Measurements from ENCODE around the gene PIM2.

DNA sequence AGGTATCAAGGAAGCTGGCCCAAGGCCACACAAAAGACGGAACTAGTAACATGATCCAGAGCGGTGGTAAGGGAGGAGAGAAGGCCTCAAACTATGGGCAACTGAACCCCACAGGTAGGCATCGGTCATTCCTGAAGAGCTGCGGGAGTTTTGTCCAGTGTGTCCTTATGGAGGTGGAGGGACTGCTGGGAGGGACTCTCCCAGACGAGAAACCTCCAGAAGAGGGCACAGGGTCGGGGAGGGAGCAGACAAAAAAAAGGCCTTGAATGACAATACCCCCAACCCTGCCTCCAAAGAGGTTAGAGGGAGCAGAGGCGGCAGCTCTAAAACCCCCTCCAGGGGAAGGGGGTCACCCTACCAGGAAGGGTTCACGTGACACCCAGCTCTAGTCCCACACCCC is 14.6 kb downstream of the PIM2 start:
- TF ChIP-seq, protein P1, sequence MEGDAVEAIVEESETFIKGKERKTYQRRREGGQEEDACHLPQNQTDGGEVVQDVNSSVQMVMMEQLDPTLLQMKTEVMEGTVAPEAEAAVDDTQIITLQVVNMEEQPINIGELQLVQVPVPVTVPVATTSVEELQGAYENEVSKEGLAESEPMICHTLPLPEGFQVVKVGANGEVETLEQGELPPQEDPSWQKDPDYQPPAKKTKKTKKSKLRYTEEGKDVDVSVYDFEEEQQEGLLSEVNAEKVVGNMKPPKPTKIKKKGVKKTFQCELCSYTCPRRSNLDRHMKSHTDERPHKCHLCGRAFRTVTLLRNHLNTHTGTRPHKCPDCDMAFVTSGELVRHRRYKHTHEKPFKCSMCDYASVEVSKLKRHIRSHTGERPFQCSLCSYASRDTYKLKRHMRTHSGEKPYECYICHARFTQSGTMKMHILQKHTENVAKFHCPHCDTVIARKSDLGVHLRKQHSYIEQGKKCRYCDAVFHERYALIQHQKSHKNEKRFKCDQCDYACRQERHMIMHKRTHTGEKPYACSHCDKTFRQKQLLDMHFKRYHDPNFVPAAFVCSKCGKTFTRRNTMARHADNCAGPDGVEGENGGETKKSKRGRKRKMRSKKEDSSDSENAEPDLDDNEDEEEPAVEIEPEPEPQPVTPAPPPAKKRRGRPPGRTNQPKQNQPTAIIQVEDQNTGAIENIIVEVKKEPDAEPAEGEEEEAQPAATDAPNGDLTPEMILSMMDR (conservative IDR thresholded peaks at IDR 0.05 in 1 of 2, IDR thresholded peaks at IDR 0.05 in 1 of 2; ENCODE audit: extremely low read depth in 1 of 2, insufficient read depth in 1 of 2, low read depth in 1 of 2, low read length in 2 of 2) = no peak
- TF ChIP-seq EZH2 (IDR thresholded peaks at IDR 0.05; ENCODE audit: borderline replicate concordance, low read length) = no peak
